HG03432 (cell line): ENCODE measurements around the gene MYD88.
"Not testable (repeated sequence)": the region's sequence is repeated elsewhere in the genome, so short reads cannot be mapped to it uniquely, and the experiment has no call there.

Experiments used
- ATAC-seq: cut with Tn5 transposase; IDR thresholded peaks from one replicate; pipeline ENCODE4 v1.9.1; 2021; ENCODE audit warnings: mild to moderate bottlenecking, moderate library complexity; ENCODE audit not compliant: unreplicated experiment

MYD88 gene

GRCh38 chr3:38124324-38125122 lies 13.9 kb upstream of the MYD88 start:
- no peak for ATAC-seq

- ATAC-seq = no peak
These were observed 12.9 kb upstream of the MYD88 start for GRCh38 chr3:38125305-38126120.

- no peak for ATAC-seq
These were observed 12.2 kb upstream of the MYD88 start for GRCh38 chr3:38126121-38126892.

GRCh38 chr3:38127611-38128302 lies 10.7 kb upstream of the MYD88 start:
- ATAC-seq = no peak

GRCh38 chr3:38128303-38128655 lies 10.2 kb upstream of the MYD88 start:
- no peak for ATAC-seq

GRCh38 chr3:38129058-38129457 lies 9.4 kb upstream of the MYD88 start:
- no peak for ATAC-seq

- ATAC-seq = no peak
These were observed 7.8 kb upstream of the MYD88 start for GRCh38 chr3:38130631-38131065.

GRCh38 chr3:38131621-38132369 lies 6.7 kb upstream of the MYD88 start:
- no peak for ATAC-seq

GRCh38 chr3:38133209-38133556 lies 5.3 kb upstream of the MYD88 start:
- ATAC-seq = no peak

GRCh38 chr3:38133557-38134405 lies 4.7 kb upstream of the MYD88 start:
- no peak for ATAC-seq

- not testable (repeated sequence) for ATAC-seq
These were observed 3.8 kb upstream of the MYD88 start for GRCh38 chr3:38134517-38135143.

- not testable (repeated sequence) for ATAC-seq
These were observed 2.7 kb upstream of the MYD88 start for GRCh38 chr3:38135621-38136277.

- peak; percentile 9 for ATAC-seq
These were observed 2.1 kb upstream of the MYD88 start for GRCh38 chr3:38136393-38136776.

- peak; percentile 90 for ATAC-seq
These were observed 1.5 kb upstream of the MYD88 start, which contains the start of gene ACAA1 for GRCh38 chr3:38136777-38137614. Gene ACAA1 (minus strand): TSS chr3:38137127. CDS start chr3:38137035, 92 bp downstream.

GRCh38 chr3:38137615-38138348 lies 679 bp upstream of the MYD88 start:
- no peak for ATAC-seq

- ATAC-seq = no peak
These were observed 730 bp downstream of the MYD88 start for GRCh38 chr3:38139191-38139590.

GRCh38 chr3:38139652-38140051 lies 1.2 kb downstream of the MYD88 start:
- no peak for ATAC-seq
